Measurements from ENCODE around the gene DCAF12. TPM values are rescaled to one million over a fixed set of nuclear protein-coding genes. Genes with fewer than 3 reads are reported as not detected.

Gene DCAF12
- total and polyA plus RNA-seq, 2 of the 4 experiments (the other 2 are of a cell fraction), result 7.2 to 17.1 TPM

GRCh38 chr9:34036625-34037024 lies 89.9 kb downstream of the DCAF12 start:
- Histone ChIP-seq H3K14ac (replicated peaks; ENCODE audit: low read depth, low read length) (no peak overlapping the region), H2AK9ac (replicated peaks; ENCODE audit: low read depth, low read length, poor library complexity) (no peak overlapping the region), H3K27ac (ENCODE audit: insufficient read depth, low read length) (no peak overlapping the region), H2AFZ (replicated peaks; ENCODE audit: low read length, poor library complexity) (no peak overlapping the region), H2BK120ac (ENCODE audit: low read depth, low read length) (no peak overlapping the region), H3K9me3 (ENCODE audit: control insufficient read depth, insufficient read depth, low read length) (no peaks in the 10 kb centered on the region), H3K4me3 (ENCODE audit: insufficient read depth, low read depth, low read length) (no peak overlapping the region), H3K18ac (ENCODE audit: low read depth, low read length) (no peak overlapping the region), H3K27me3 (ENCODE audit: control insufficient read depth, insufficient read depth, low read length) (no peaks in the 10 kb centered on the region), H4K91ac (ENCODE audit: insufficient read depth, low read depth, low read length) (no peak overlapping the region), H3K4ac (ENCODE audit: low read depth, low read length) (no peak overlapping the region), H3K23ac (ENCODE audit: low read depth, low read length) (no peak overlapping the region), H4K8ac (ENCODE audit: low read depth in 2 of 2, low read length in 2 of 2) (no peak overlapping the region), H3K9ac (ENCODE audit: low read depth, low read length) (no peak overlapping the region), H3K4me2 (ENCODE audit: low read depth, low read length) (no peak overlapping the region), H3K56ac (ENCODE audit: extremely low read depth, insufficient read depth, low read length) (no peak overlapping the region), H3K79me1 (ENCODE audit: low read depth in 1 of 2, low read length in 2 of 2) (peaks cover 22 to 46% of the 10 kb centered on the region in 2 experiments), H2BK20ac (ENCODE audit: low read depth, low read length) (no peak overlapping the region), H4K5ac (ENCODE audit: low read depth, low read length) (no peak overlapping the region), H2BK15ac (ENCODE audit: low read depth, low read length) (no peak overlapping the region), H4K20me1 (ENCODE audit: insufficient read depth, low read length) (peaks cover 27% of the 10 kb centered on the region), H3K36me3 (ENCODE audit: control insufficient read depth, insufficient read depth, low read length) (no peaks in the 10 kb centered on the region), H2AK5ac (ENCODE audit: low read depth, low read length) (no peak overlapping the region), H3K4me1 (ENCODE audit: control insufficient read depth, insufficient read depth, low read length) (no peaks in the 10 kb centered on the region), H2BK5ac (ENCODE audit: low read depth, low read length, poor library complexity, severe bottlenecking) (no peak overlapping the region), H3K9me1 (ENCODE audit: insufficient read depth, low read length) (no peaks in the 10 kb centered on the region)
- no peak for TF ChIP-seq CHD1 (IDR thresholded peaks at IDR 0.05; ENCODE audit: low read depth, low read length)
- TF ChIP-seq CEBPB (IDR thresholded peaks at IDR 0.05; ENCODE audit: low read depth, low read length), result no peak
- TF ChIP-seq BHLHE40 (IDR thresholded peaks at IDR 0.05; ENCODE audit: low read depth, low read length), result no peak
- TF ChIP-seq USF2 (IDR thresholded peaks at IDR 0.05; ENCODE audit: low read depth, low read length), result no peak
- no peak for TF ChIP-seq RCOR1 (IDR thresholded peaks at IDR 0.05; ENCODE audit: insufficient replicate concordance, low read length)
- TF ChIP-seq SMC3 (IDR thresholded peaks at IDR 0.05; ENCODE audit: low read depth, low read length), result no peak
- TF ChIP-seq CTCF (conservative IDR thresholded peaks at IDR 0.05; ENCODE audit: low read depth, low read length), result no peak
- TF ChIP-seq MAFK (IDR thresholded peaks at IDR 0.05; ENCODE audit: low read depth, low read length), result no peak
- no peak for TF ChIP-seq MXI1 (IDR thresholded peaks at IDR 0.05; ENCODE audit: borderline replicate concordance, low read depth, low read length)
- TF ChIP-seq MAZ (IDR thresholded peaks at IDR 0.05; ENCODE audit: borderline replicate concordance, low read depth, low read length), result no peak
- TF ChIP-seq ELK1 (IDR thresholded peaks at IDR 0.05; ENCODE audit: borderline replicate concordance, low read depth, low read length), result no peak
- dilution Hi-C loops (cut with HindIII; ENCODE audit: low sequenced_read_pairs, unreplicated experiment) (no loop called here), in situ Hi-C loops (cut with MboI; ENCODE audit: low sequenced_read_pairs) (no loop called here), intact Hi-C loops (cut with micrococcal nuclease) (no loop called here)
- CTCF ChIA-PET, result interaction anchor here (0.6 kb wide), 1 partner anchor 24 kb away, joined by 5 read pairs; no protein-coding TSS in a partner anchor
- WGBS, 2 experiments (ENCODE audit: extremely low coverage in 2 of 2, insufficient read length in 1 of 2), result no CpG with 5 or more reads among the region's 5 CpGs
- POLR2A ChIA-PET (ENCODE audit: unreplicated experiment), result no interaction called here
- no TSS peak for BruUV-seq (replicated peaks)
- DNase-seq (no peak), ATAC-seq (ENCODE audit: low read depth) (no peak)
